Measurements from ENCODE around the gene PRKAG2.

The PRKAG2 gene

DNA sequence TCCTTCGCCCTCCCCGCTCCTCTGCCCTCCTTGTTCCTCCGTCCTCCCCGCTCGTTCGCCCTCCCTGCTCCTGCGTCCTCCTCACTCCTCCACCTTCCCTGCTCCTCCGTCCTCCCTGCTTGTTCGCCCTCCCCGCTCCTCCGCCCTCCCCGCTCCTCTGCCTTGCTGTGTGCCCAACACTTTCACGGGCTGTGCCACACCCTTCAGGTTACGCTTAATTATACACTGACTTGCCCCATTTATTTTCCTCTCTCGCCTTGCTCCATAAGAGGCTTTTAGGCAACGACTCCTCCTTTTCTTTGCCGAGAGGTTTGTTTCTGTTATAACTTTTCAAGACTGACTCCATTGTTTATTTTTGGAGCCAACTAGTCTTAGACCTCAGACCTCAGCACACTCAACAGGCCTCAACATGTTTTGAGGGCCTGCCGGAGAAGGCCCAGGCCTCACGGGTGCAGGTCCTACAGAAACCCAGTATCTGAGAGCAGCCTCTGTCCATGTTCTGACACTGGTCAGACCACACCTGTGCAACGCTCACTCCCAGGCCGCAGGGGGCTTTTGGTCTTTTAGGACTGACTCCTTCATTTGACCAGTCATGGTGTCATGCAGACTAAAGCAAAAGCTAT, 18.2 kb upstream of the PRKAG2 start:
- Mint-ChIP-seq H3K27me3 (peaks cover 37% of the 10 kb centered on the region), H3K36me3 (no peaks in the 10 kb centered on the region), H3K4me1 (peaks cover 7% of the 10 kb centered on the region), H3K4me3 (no peak overlapping the region), H3K27ac (no peak overlapping the region), H3K9me3 (no peaks in the 10 kb centered on the region)
- no peak for ATAC-seq

GRCh38 chr7:151894111-151895007, 17.4 kb upstream of the PRKAG2 start:
- Mint-ChIP-seq H3K4me3 (no peak overlapping the region), H3K4me1 (peaks cover 7% of the 10 kb centered on the region), H3K9me3 (no peaks in the 10 kb centered on the region), H3K27me3 (peaks cover 30% of the 10 kb centered on the region), H3K27ac (no peak overlapping the region), H3K36me3 (no peaks in the 10 kb centered on the region)
- ATAC-seq = no peak

- ATAC-seq = no peak
- no peaks in the 10 kb centered on the region for H3K36me3 Mint-ChIP-seq
- no peaks in the 10 kb centered on the region for H3K9me3 Mint-ChIP-seq
- peaks cover 24% of the 10 kb centered on the region for H3K27me3 Mint-ChIP-seq
- no peak overlapping the region for H3K4me3 Mint-ChIP-seq
- no peak overlapping the region for H3K27ac Mint-ChIP-seq
- H3K4me1 Mint-ChIP-seq = peaks cover 7% of the 10 kb centered on the region
Observed at GRCh38 chr7:151893405-151893923, 16.5 kb upstream of the PRKAG2 start.

DNA sequence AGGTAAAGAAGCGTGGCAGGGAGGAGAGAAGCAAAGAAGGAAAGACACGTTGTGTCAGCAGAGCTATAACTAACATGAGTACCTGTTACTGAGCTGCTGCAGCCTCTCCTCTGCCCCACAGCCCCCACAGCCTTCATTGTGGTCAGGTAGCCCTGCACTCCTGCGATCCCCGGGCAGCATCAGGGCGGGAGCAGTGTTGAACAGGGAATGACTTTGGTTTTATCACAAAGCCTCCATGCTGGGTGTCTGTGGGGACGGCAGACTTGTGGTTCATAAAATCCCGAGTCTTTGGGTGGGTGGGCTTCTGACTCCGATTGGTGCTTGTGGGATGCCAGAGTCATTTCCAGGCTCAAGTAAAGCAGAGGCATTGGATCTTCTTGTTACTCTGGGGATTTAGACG, 14.8 kb upstream of the PRKAG2 start:
- H3K4me3 Mint-ChIP-seq = no peak overlapping the region
- peaks cover 7% of the 10 kb centered on the region for H3K4me1 Mint-ChIP-seq
- no peaks in the 10 kb centered on the region for H3K36me3 Mint-ChIP-seq
- no peaks in the 10 kb centered on the region for H3K9me3 Mint-ChIP-seq
- no peak overlapping the region for H3K27ac Mint-ChIP-seq
- H3K27me3 Mint-ChIP-seq = peaks cover 26% of the 10 kb centered on the region
- no peak for ATAC-seq

DNA sequence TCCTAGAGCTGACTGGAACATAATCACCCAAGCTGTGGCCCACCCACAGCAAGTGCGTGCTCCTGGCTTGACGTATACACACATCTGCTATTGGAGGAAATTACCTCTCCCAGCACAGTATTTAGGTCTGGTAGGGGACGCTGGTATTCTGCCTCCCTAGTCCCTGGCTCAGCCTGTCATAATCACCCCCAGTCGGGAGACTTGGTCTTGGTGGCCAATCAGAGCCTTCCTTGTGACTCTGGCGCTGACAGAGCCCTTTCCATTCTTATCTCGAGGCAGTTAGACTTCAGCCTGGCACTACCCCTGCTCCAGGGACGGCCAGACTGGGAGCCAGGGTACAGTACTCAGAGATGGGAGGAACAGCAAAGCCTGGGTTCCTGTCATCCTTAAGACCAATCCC, 14.3 kb upstream of the PRKAG2 start:
- ATAC-seq = no peak
- Mint-ChIP-seq H3K27ac (no peak overlapping the region), H3K4me3 (no peak overlapping the region), H3K9me3 (no peaks in the 10 kb centered on the region), H3K4me1 (peaks cover 7% of the 10 kb centered on the region), H3K27me3 (peaks cover 32% of the 10 kb centered on the region), H3K36me3 (no peaks in the 10 kb centered on the region)

DNA sequence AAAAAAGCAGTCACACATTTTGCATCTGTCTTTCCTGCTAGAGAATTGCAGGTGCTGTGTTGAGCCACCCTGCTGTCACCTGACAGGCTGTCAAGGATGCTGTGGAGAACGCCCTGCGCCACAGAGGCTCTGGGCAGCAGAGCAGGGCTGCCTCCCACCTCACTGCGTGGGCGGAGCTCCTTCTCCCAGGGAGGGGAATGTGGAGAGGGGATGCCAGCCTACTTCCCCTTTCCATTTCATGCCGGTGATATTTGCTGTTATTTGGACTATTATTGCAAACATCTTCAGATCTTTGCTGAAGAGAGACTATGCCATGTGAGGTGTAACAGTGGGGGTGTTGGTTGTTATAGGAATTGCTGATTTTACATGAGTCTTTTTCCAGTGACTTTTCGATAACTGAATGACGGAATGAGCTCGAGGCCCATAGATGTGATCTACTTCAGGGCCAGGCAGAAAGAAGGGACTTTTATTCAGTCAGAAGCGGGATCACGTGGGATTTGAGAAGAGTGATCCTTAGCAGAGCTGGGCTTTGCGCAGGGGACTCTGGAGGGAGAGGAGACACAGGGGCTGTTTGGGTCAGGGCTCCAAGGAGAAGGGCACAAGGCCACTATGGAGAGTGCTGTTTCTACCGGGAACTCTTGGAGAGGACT, 13.6 kb upstream of the PRKAG2 start:
- H3K36me3 Mint-ChIP-seq = no peaks in the 10 kb centered on the region
- no peaks in the 10 kb centered on the region for H3K9me3 Mint-ChIP-seq
- no peak for ATAC-seq
- peaks cover 7% of the 10 kb centered on the region for H3K4me1 Mint-ChIP-seq
- no peak overlapping the region for H3K27ac Mint-ChIP-seq
- no peak overlapping the region for H3K4me3 Mint-ChIP-seq
- H3K27me3 Mint-ChIP-seq = peaks cover 38% of the 10 kb centered on the region

- H3K36me3 Mint-ChIP-seq = no peaks in the 10 kb centered on the region
- peaks cover 7% of the 10 kb centered on the region for H3K4me1 Mint-ChIP-seq
- ATAC-seq = no peak
- H3K27me3 Mint-ChIP-seq = peaks cover 37% of the 10 kb centered on the region
- no peak overlapping the region for H3K27ac Mint-ChIP-seq
- H3K9me3 Mint-ChIP-seq = no peaks in the 10 kb centered on the region
- no peak overlapping the region for H3K4me3 Mint-ChIP-seq
Observed at GRCh38 chr7:151889406-151890354, 12.8 kb upstream of the PRKAG2 start.

GRCh38 chr7:151888079-151889067, 11.5 kb upstream of the PRKAG2 start:
- Mint-ChIP-seq H3K27ac (no peak overlapping the region), H3K4me1 (peaks cover 7% of the 10 kb centered on the region), H3K9me3 (no peaks in the 10 kb centered on the region), H3K4me3 (no peak overlapping the region), H3K27me3 (peaks cover 30% of the 10 kb centered on the region), H3K36me3 (no peaks in the 10 kb centered on the region)
- ATAC-seq = no peak

GRCh38 chr7:151886783-151887182, 9.9 kb upstream of the PRKAG2 start:
- peaks cover 7% of the 10 kb centered on the region for H3K4me1 Mint-ChIP-seq

GRCh38 chr7:151885202-151885580, 8.3 kb upstream of the PRKAG2 start:
- no peaks in the 10 kb centered on the region for H3K9me3 Mint-ChIP-seq
- peaks cover under 1% of the 10 kb centered on the region for H3K4me1 Mint-ChIP-seq
- ATAC-seq = no peak
- no peak overlapping the region for H3K27ac Mint-ChIP-seq
- no peaks in the 10 kb centered on the region for H3K36me3 Mint-ChIP-seq
- no peak overlapping the region for H3K4me3 Mint-ChIP-seq
- H3K27me3 Mint-ChIP-seq = peaks cover 22% of the 10 kb centered on the region

More at GRCh38 chr7:151886783-151887182, 9.9 kb upstream of the PRKAG2 start:
- no peak for ATAC-seq
- H3K27me3 Mint-ChIP-seq = peaks cover 30% of the 10 kb centered on the region
- no peaks in the 10 kb centered on the region for H3K9me3 Mint-ChIP-seq
- no peak overlapping the region for H3K27ac Mint-ChIP-seq
- H3K36me3 Mint-ChIP-seq = no peaks in the 10 kb centered on the region
- H3K4me3 Mint-ChIP-seq = no peak overlapping the region

- Mint-ChIP-seq H3K27ac (no peak overlapping the region), H3K4me3 (no peak overlapping the region), H3K27me3 (peaks cover 21% of the 10 kb centered on the region), H3K9me3 (no peaks in the 10 kb centered on the region), H3K4me1 (no peaks in the 10 kb centered on the region), H3K36me3 (no peaks in the 10 kb centered on the region)
- ATAC-seq = peak; percentile 74
Observed at GRCh38 chr7:151884312-151885201, 7.6 kb upstream of the PRKAG2 start.

- Mint-ChIP-seq H3K4me1 (no peaks in the 10 kb centered on the region), H3K36me3 (no peaks in the 10 kb centered on the region)
- no peak for ATAC-seq
Observed at GRCh38 chr7:151883857-151884256, 6.9 kb upstream of the PRKAG2 start.

DNA sequence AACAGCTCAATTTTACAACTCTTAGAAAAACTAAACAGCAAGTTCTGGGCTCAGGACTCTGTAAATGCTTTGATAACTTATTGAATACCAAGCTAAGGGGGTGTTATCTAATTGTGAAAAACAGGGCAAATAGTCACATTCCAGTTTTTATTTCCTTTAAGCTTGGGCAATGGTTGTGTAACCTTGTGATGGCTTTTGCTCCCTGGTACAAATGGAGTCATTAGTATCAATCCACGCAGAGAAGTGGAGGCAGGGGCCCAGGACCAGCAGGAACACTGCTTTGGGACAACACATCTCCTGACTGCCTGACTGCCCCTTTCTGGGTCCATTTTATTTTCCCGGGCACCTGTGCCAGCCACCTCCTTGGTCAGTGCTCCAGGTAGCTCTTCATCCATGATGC, 5.8 kb upstream of the PRKAG2 start:
- H3K27me3 Mint-ChIP-seq = peaks cover 21% of the 10 kb centered on the region
- H3K27ac Mint-ChIP-seq = no peak overlapping the region
- no peak for ATAC-seq
- no peak overlapping the region for H3K4me3 Mint-ChIP-seq
- H3K4me1 Mint-ChIP-seq = peaks cover 6% of the 10 kb centered on the region
- no peaks in the 10 kb centered on the region for H3K36me3 Mint-ChIP-seq
- no peaks in the 10 kb centered on the region for H3K9me3 Mint-ChIP-seq

More at GRCh38 chr7:151883857-151884256, 6.9 kb upstream of the PRKAG2 start:
- no peak overlapping the region for H3K27ac Mint-ChIP-seq
- no peak overlapping the region for H3K4me3 Mint-ChIP-seq
- peaks cover 21% of the 10 kb centered on the region for H3K27me3 Mint-ChIP-seq
- no peaks in the 10 kb centered on the region for H3K9me3 Mint-ChIP-seq

All from stimulated activated memory B cell treated with anti-CD40 and anti-IgM and Interleukin-4, amounts not matched to agents 10 μg/mL and 1 μg/mL and 100 μg/mL, for 72 hours (primary cell).